ENCODE measurements around the gene TRIM14. TPM values are rescaled to one million over a fixed set of nuclear protein-coding genes. Genes with fewer than 3 reads are reported as not detected.

Gene TRIM14
- total and polyA plus RNA-seq, 2 of the 13 experiments (the other 11 are each of a cell fraction or from before 2014, with no cell fraction given): 9.2 to 13.0 TPM

- TF ChIP-seq MTERF4 (CRISPR knock-in tag; IDR thresholded peaks at IDR 0.05): no peak; the same call in none of the 2 replicates
- TF ChIP-seq SRSF1 (optimal IDR thresholded peaks at IDR 0.05; ENCODE audit: low read depth, low read length): peak; percentile 49
- peak; percentile 12; the same call in 1 of the 2 replicates for TF ChIP-seq RAD21 (CRISPR knock-in tag; IDR thresholded peaks at IDR 0.05)
- no peak for TF ChIP-seq RFX1 (IDR thresholded peaks at IDR 0.05)
- peak; percentile 56 for TF ChIP-seq ZNF792 (CRISPR knock-in tag; IDR thresholded peaks at IDR 0.05)
- TF ChIP-seq SRSF4 (IDR thresholded peaks at IDR 0.05; ENCODE audit: low read depth, low read length, poor library complexity, severe bottlenecking): no peak
- no peak for TF ChIP-seq IRF1 (CRISPR knock-in tag; IDR thresholded peaks at IDR 0.05; ENCODE audit: low read depth)
- TF ChIP-seq ZNF652 (CRISPR knock-in tag; IDR thresholded peaks at IDR 0.05; ENCODE audit: borderline replicate concordance, low read depth): no peak
- TF ChIP-seq ZSCAN30 (CRISPR knock-in tag; IDR thresholded peaks at IDR 0.05): no peak
- TF ChIP-seq PBX3 (CRISPR knock-in tag; IDR thresholded peaks at IDR 0.05; ENCODE audit: borderline replicate concordance): no peak
- no peak; the same call in 1 of the 2 replicates for TF ChIP-seq RFX5 (IDR thresholded peaks at IDR 0.05; ENCODE audit: low read depth, low read length)
- TF ChIP-seq ZMYM2 (CRISPR knock-in tag; IDR thresholded peaks at IDR 0.05): peak; percentile 89
- peak; percentile 93 for TF ChIP-seq KDM2A (CRISPR knock-in tag; IDR thresholded peaks at IDR 0.05; ENCODE audit: borderline replicate concordance, low read depth)
- TF ChIP-seq ZC3H4 (CRISPR knock-in tag; IDR thresholded peaks at IDR 0.05; ENCODE audit: borderline replicate concordance): no peak
- TF ChIP-seq ZHX2 (IDR thresholded peaks at IDR 0.05; ENCODE audit: low read depth): no peak
- TF ChIP-seq ZHX2 (CRISPR knock-in tag; IDR thresholded peaks at IDR 0.05; ENCODE audit: borderline replicate concordance): no peak
- no peak; the same call in 1 of the 2 replicates for TF ChIP-seq ZNF607 (CRISPR knock-in tag; IDR thresholded peaks at IDR 0.05; ENCODE audit: borderline replicate concordance)
- no peak; the same call in 1 of the 2 replicates for TF ChIP-seq ETS1 (CRISPR knock-in tag; IDR thresholded peaks at IDR 0.05)
- TF ChIP-seq GTF2F1 (IDR thresholded peaks at IDR 0.05; ENCODE audit: low read length): no peak
- TF ChIP-seq KDM1A (CRISPR knock-in tag; IDR thresholded peaks at IDR 0.05): no peak
Measured at GRCh38 chr9:98056269-98057137, 62.5 kb downstream of the TRIM14 start, which contains the start of gene NANS (continued).

All from HepG2 (cell line).